Fibroblast of villous mesenchyme (primary cell): ENCODE results near the gene ERFL. TPM values are rescaled to one million over a fixed set of nuclear protein-coding genes. Genes with fewer than 3 reads are reported as not detected.

Source experiments
- DNase-seq: peaks from one replicate; pipeline ENCODE4 v3.0.0-alpha.2; 2010; ENCODE audit warnings: low read depth
- H3K4me3 ChIP-seq: 2 replicates; pipeline ENCODE4 v1.5.1; 2011; ENCODE audit warnings: low read depth, mild to moderate bottlenecking, low read length
- small RNA-seq: library from RNA; depleted of rRNA; stranded (forward); fragments of <200 nt; gene quantifications from one replicate; pipeline ENCODE3, GENCODE V24; 2012
- total RNA-seq: library from RNA; depleted of rRNA; stranded (reverse); fragments of >200 nt; gene quantifications from 2 replicates; pipeline ENCODE4 v1.2.3, GENCODE V29; 2012
- TF ChIP-seq, protein P1 (sequence below): IDR thresholded peaks from 2 replicates; pipeline ENCODE4 v1.5.1; 2012; ENCODE audit warnings: low read depth, mild to moderate bottlenecking, low read length; ENCODE audit not compliant: insufficient read depth

Gene ERFL
- total RNA-seq, 1 donor = not detected

DNA sequence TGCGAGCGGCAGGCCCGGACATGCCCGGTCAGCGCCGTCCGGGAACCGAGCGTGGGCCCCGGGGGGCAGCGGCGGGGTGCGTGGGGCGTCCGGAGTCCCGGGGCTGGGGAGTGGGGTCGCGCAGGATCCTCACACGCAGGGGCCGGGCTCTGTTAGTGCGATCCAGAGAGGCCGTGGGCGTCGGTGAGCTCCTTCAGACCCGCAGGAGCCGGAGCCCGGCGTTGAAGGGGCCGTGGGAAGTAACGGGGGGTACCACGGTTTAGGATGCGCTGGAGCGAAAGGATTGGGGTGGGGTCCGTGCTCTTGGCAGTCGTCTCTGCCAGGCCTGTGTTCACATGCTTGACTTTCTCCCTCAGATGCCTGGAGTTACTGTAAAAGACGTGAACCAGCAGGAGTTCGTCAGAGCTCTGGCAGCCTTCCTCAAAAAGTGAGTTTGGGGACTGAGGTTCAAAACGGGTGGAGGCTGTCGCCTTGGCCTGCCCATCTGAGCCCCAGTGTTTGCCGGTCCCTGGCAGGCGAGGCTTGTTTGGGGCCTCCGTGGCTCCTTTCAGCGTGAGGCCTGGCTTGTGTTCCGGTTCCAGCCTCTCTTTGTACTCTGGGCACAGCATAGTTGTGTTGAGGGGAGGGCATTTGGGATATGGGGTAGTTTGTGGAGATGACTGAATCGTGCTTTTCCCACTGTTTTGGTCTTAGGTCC lies 67.7 kb downstream of the ERFL start:
- peak; percentile 32 for DNase-seq
- TF ChIP-seq, protein P1, sequence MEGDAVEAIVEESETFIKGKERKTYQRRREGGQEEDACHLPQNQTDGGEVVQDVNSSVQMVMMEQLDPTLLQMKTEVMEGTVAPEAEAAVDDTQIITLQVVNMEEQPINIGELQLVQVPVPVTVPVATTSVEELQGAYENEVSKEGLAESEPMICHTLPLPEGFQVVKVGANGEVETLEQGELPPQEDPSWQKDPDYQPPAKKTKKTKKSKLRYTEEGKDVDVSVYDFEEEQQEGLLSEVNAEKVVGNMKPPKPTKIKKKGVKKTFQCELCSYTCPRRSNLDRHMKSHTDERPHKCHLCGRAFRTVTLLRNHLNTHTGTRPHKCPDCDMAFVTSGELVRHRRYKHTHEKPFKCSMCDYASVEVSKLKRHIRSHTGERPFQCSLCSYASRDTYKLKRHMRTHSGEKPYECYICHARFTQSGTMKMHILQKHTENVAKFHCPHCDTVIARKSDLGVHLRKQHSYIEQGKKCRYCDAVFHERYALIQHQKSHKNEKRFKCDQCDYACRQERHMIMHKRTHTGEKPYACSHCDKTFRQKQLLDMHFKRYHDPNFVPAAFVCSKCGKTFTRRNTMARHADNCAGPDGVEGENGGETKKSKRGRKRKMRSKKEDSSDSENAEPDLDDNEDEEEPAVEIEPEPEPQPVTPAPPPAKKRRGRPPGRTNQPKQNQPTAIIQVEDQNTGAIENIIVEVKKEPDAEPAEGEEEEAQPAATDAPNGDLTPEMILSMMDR = no peak
- peak overlapping the region; percentile 99 for H3K4me3 ChIP-seq

GRCh38 chr19:41859618-41860418 lies 68.4 kb downstream of the ERFL start, which contains the start of gene RPS19:
Gene RPS19 (plus strand): TSS chr19:41860255. CDS start chr19:41860775, 520 bp downstream.
- TF ChIP-seq, protein P1 = peak; percentile 53
- DNase-seq = peak; percentile 99

DNA sequence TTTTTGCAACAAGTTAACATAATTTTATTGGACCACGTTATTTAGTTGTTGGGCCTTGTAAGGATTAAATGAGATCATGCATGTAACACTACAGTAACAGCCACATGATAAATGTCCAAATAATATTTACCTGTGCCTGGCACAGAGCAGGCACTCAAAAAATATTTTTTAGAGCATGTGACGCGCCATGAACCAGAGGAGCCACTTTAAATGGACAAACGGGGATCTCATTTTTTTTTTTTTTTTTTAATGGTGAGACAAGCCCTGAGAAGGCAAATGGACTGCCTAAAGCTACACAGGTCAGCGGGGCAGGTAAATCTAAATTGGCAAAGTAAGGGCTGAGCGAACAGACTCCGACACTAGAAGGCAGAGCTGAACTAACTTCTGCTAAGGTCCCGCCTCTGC lies 69.0 kb downstream of the ERFL start:
- peak overlapping the region; percentile 53 for H3K4me3 ChIP-seq
- no peak for DNase-seq
- TF ChIP-seq, protein P1 = no peak

More at GRCh38 chr19:41859618-41860418, 68.4 kb downstream of the ERFL start, which contains the start of gene RPS19:
- peak within 1 kb of the TSS; percentile 99 for H3K4me3 ChIP-seq

Small RNAs within 50 kb of the gene (small RNA-seq; reads per million reads assigned to genes)
- not detected for gene MIR6797

Other genes starting within 250 kb of the ERFL start
- not detected in 2 replicates for gene CEACAM7, start 240.2 kb downstream of the ERFL start, total RNA-seq
- not detected in 2 replicates for gene CEACAM5, start 219.8 kb downstream of the ERFL start, total RNA-seq
- not detected in 2 replicates for gene CEACAM6, start 172.9 kb downstream of the ERFL start, total RNA-seq
- not detected in 2 replicates for gene CEACAM3, start 131.9 kb downstream of the ERFL start, total RNA-seq
- not detected in 2 replicates for gene LYPD4, start 83.8 kb downstream of the ERFL start, total RNA-seq
- gene DMRTC2, start 83.4 kb downstream of the ERFL start, total RNA-seq = not detected in 2 replicates
- gene RPS19, start 68.2 kb downstream of the ERFL start, total RNA-seq = 600 and 662 TPM in 2 replicates
- not detected in 2 replicates for gene CD79A, start 51.2 kb downstream of the ERFL start, total RNA-seq
- 35.0 and 38.3 TPM in 2 replicates for gene ARHGEF1, start 45.3 kb downstream of the ERFL start, total RNA-seq
- 105 and 173 TPM in 2 replicates for gene RABAC1, start 30.9 kb upstream of the ERFL start, total RNA-seq
- gene ATP1A3, start 65.8 kb upstream of the ERFL start, total RNA-seq = not detected in 2 replicates
- not detected in 2 replicates for gene GRIK5, start 141.8 kb upstream of the ERFL start, total RNA-seq
- gene ZNF574, start 147.7 kb upstream of the ERFL start, total RNA-seq = 13.5 and 19.0 TPM in 2 replicates
- 1.3 and 1.9 TPM in 2 replicates for gene POU2F2, start 204.0 kb upstream of the ERFL start, total RNA-seq